Endothelial cell of umbilical vein (primary cell): Measurements from ENCODE around the gene EBF4. TPM values are rescaled to one million over a fixed set of nuclear protein-coding genes. Genes with fewer than 3 reads are reported as not detected.

Source experiments
- BruUV-seq: library from RNA; stranded (reverse); fragments of 400-500 nt; replicated peaks from 2 replicates; lab custom pipeline; 2021; lab: Mats Ljungman, UMichigan
- CTCF ChIA-PET: fragments of 300-600, 350-600 bp; sonication (Branson Sonifier 250); formaldehyde crosslinking; loops from one replicate; lab custom pipeline; 2021; ENCODE audit warnings: antibody characterized with exemption, inconsistent platforms; lab: Charles Lee
- POLR2A ChIA-PET: fragments of 300-600, 350-600 bp; sonication (Branson Sonifier 250); formaldehyde crosslinking; loops from one replicate; lab custom pipeline; 2021; ENCODE audit warnings: antibody characterized with exemption, inconsistent platforms; lab: Charles Lee
- DNase-seq: peaks from one replicate; pipeline ENCODE4 v3.0.0-alpha.2; 2011; ENCODE audit warnings: low read depth, low spot score
- FAIRE-seq: peaks from 2 replicates; lab custom pipeline; 2011; peaks lifted over from hg19 to GRCh38; lab: Jason Lieb, UNC
- H2AFZ ChIP-seq: 2 replicates; pipeline ENCODE4 v1.6.0; 2012; ENCODE audit warnings: low read depth, low read length, control low read depth, inconsistent platforms
- H3K27ac ChIP-seq: 2 replicates; pipeline ENCODE4 v1.5.1; 2011; ENCODE audit warnings: low read depth, mild to moderate bottlenecking, control low read depth, low read length, moderate library complexity; ENCODE audit not compliant: insufficient read depth
- H3K27me3 ChIP-seq, 2 experiments: 2 replicates each; pipeline versions ENCODE4 v1.6.0 to v1.6.1; 2011; ENCODE audit warnings: low read length in 2 of 2, mixed read lengths in 1 of 2; ENCODE audit not compliant: control insufficient read depth in 2 of 2, insufficient read depth in 2 of 2
- H3K36me3 ChIP-seq, 2 experiments: 2 replicates in 1 of 2; 3 replicates in 1 of 2; pipeline ENCODE4 v1.5.1; 2011; ENCODE audit warnings: low read length in 2 of 2, mild to moderate bottlenecking in 1 of 2, moderate library complexity in 1 of 2; ENCODE audit not compliant: control insufficient read depth in 2 of 2, insufficient read depth in 2 of 2; ENCODE audit errors: extremely low read depth in 1 of 2
- H3K4me1 ChIP-seq: 3 replicates; pipeline ENCODE4 v1.5.1; 2011; ENCODE audit warnings: mild to moderate bottlenecking, low read length; ENCODE audit not compliant: control insufficient read depth, insufficient read depth; ENCODE audit errors: extremely low read depth
- H3K4me2 ChIP-seq: 2 replicates; pipeline ENCODE4 v1.6.1; 2011; ENCODE audit warnings: low read length, control low read depth, mixed read lengths; ENCODE audit not compliant: insufficient read depth
- H3K4me3 ChIP-seq, 3 experiments: fragments of 200-600 bp in 1 of 3; sonication (generic), shearing (Covaris generic) in 1 of 3; replicated peaks in 1 of 3; 2 replicates each; pipeline ENCODE4 v1.5.1; 2011 to 2016; ENCODE audit warnings: control low read depth in 3 of 3, low read length in 3 of 3, mild to moderate bottlenecking in 2 of 3, inconsistent platforms in 1 of 3, low read depth in 1 of 3, moderate library complexity in 1 of 3; ENCODE audit not compliant: insufficient read depth in 1 of 3
- H3K79me2 ChIP-seq: 2 replicates; pipeline ENCODE4 v1.6.0; 2012; ENCODE audit warnings: low read length, inconsistent platforms; ENCODE audit not compliant: control insufficient read depth, insufficient read depth
- H3K9ac ChIP-seq: replicated peaks from 2 replicates; pipeline ENCODE3; 2011; ENCODE audit warnings: low read length, control low read depth; ENCODE audit not compliant: insufficient read depth; ENCODE audit errors: extremely low read depth
- H3K9me1 ChIP-seq: replicated peaks from 3 replicates; pipeline ENCODE4 v1.6.0; 2011; ENCODE audit warnings: mild to moderate bottlenecking, low read length; ENCODE audit not compliant: control insufficient read depth, insufficient read depth; ENCODE audit errors: extremely low read depth
- H3K9me3 ChIP-seq: replicated peaks from 2 replicates; pipeline ENCODE4 v1.5.1; 2012; ENCODE audit warnings: low read length, inconsistent platforms; ENCODE audit not compliant: control insufficient read depth, insufficient read depth
- H4K20me1 ChIP-seq: replicated peaks from 2 replicates; pipeline ENCODE3; 2011; ENCODE audit warnings: mild to moderate bottlenecking, low read length; ENCODE audit not compliant: control insufficient read depth, insufficient read depth; ENCODE audit errors: extremely low read depth
- EZH2 ChIP-seq: IDR thresholded peaks from 2 replicates; pipeline ENCODE4 v1.6.1; 2012; ENCODE audit warnings: borderline replicate concordance, low read depth, mild to moderate bottlenecking, moderate library complexity, low read length, inconsistent platforms; ENCODE audit not compliant: severe bottlenecking
- FOS ChIP-seq: IDR thresholded peaks from 2 replicates; pipeline ENCODE4 v1.6.1; 2011; ENCODE audit warnings: mild to moderate bottlenecking, low read length, moderate library complexity, borderline replicate concordance; ENCODE audit not compliant: insufficient read depth
- GATA2 ChIP-seq: IDR thresholded peaks from 2 replicates; pipeline ENCODE4 v1.7.0; 2011; ENCODE audit warnings: low read depth, mild to moderate bottlenecking, moderate library complexity, mixed read lengths, low read length; ENCODE audit not compliant: insufficient read length, insufficient read depth
- JUN ChIP-seq: IDR thresholded peaks from 2 replicates; pipeline ENCODE4 v1.6.1; 2011; ENCODE audit warnings: borderline replicate concordance, low read depth; ENCODE audit not compliant: insufficient read length, insufficient read depth
- MYC ChIP-seq: IDR thresholded peaks from one replicate; pipeline ENCODE4 v1.6.1; 2011; ENCODE audit warnings: mild to moderate bottlenecking, low read depth, low read length
- POLR2A ChIP-seq: IDR thresholded peaks from 2 replicates; pipeline ENCODE4 v1.6.1; 2012; ENCODE audit warnings: low read depth, mild to moderate bottlenecking, control low read depth, low read length
- dilution Hi-C: fragments of 300-500 bp; cut with MboI; formaldehyde crosslinking; loops from one replicate; pipeline ENCODE4 v1.15.0; 2019; ENCODE audit warnings: low sequenced_read_pairs; ENCODE audit not compliant: extremely low pct_ligation_motif_present
- intact Hi-C: fragments of 100-400 bp; cut with micrococcal nuclease; formaldehyde crosslinking; loops from one replicate; pipeline ENCODE4 v1.10.0; 2022
- polyA plus RNA-seq, 4 experiments: library from polyadenylated mRNA; depleted of rRNA in 3 of 4; stranded (reverse) in 3 of 4; unstranded in 1 of 4; fragments of >200 nt; gene quantifications; 2 replicates each; pipeline versions ENCODE4 v1.2.1 to v1.2.3, GENCODE V29; 2011 to 2012; ENCODE audit warnings: missing spikeins in 1 of 4
- total RNA-seq: library from RNA; stranded (reverse); gene quantifications from 2 replicates; pipeline ENCODE4 v1.2.3, GENCODE V29; 2021
- TF ChIP-seq, protein P1 (sequence below): IDR thresholded peaks from 2 replicates; pipeline ENCODE4 v1.6.1; 2011; ENCODE audit not compliant: insufficient read depth, insufficient read length
- TF ChIP-seq, protein P2 (sequence below), 2 donors: IDR thresholded peaks; 1 replicate in 1 of 2; 2 replicates in 1 of 2; pipeline ENCODE4 v1.5.1; 2011; ENCODE audit warnings: low read length in 2 of 2, mild to moderate bottlenecking in 2 of 2, moderate library complexity in 2 of 2, control low read depth in 1 of 2, inconsistent platforms in 1 of 2, low read depth in 1 of 2; ENCODE audit not compliant: insufficient read depth in 1 of 2; ENCODE audit errors: extremely low read depth in 1 of 2

EBF4 gene
- total and polyA plus RNA-seq, 2 donors (not counting 3 experiments of a cell fraction or from before 2014, with no cell fraction given): 2.7 to 3.4 TPM

DNA sequence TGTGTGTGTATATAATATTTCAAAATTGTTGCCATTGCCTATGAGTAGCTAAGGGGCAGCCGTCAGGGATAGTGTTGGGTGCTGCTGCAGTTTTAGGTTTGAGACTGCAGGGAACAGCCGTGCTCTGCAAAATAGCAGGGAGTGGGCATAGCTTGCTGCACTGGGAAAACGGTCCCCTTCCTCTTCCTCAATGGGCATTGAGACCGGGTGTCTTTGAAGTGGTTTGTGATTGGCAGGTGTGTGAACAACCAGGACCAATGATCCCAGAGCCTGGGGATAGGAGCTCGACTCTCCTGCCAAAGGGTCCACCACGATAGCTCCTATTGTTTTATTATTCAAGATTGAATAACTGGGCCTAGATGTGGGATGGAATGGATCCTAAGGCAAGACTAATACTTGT, 5.1 kb upstream of the EBF4 start:
- H3K27me3 ChIP-seq: peaks cover 14 to 32% of the 10 kb centered on the region in 2 experiments
- H3K9ac ChIP-seq: no peak overlapping the region
- H3K27ac ChIP-seq: no peak overlapping the region
- ChIA-PET POLR2A (interaction anchor here (0.6 kb wide), 1 partner anchor 63 kb away, joined by 3 read pairs; no protein-coding TSS in a partner anchor), CTCF (interaction anchor here (0.8 to 3.2 kb wide), 4 partner anchors 13 to 56 kb away, joined by 3 to 15 read pairs (median 3); no protein-coding TSS in a partner anchor)
- dilution Hi-C loops (no loop called here), intact Hi-C loops (no loop called here)
- no peak overlapping the region for H3K4me2 ChIP-seq
- H3K9me3 ChIP-seq: no peaks in the 10 kb centered on the region
- no peaks in the 10 kb centered on the region for H3K79me2 ChIP-seq
- FAIRE-seq (no peak), DNase-seq (no peak)
- BruUV-seq: no TSS peak
- no peaks in the 10 kb centered on the region for H3K36me3 ChIP-seq
- H3K9me1 ChIP-seq: no peaks in the 10 kb centered on the region
- no peak overlapping the region for H3K4me3 ChIP-seq
- TF ChIP-seq MYC: no peak
- no peak for TF ChIP-seq EZH2
- TF ChIP-seq, protein P1, sequence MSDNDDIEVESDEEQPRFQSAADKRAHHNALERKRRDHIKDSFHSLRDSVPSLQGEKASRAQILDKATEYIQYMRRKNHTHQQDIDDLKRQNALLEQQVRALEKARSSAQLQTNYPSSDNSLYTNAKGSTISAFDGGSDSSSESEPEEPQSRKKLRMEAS: no peak
- TF ChIP-seq, protein P2, sequence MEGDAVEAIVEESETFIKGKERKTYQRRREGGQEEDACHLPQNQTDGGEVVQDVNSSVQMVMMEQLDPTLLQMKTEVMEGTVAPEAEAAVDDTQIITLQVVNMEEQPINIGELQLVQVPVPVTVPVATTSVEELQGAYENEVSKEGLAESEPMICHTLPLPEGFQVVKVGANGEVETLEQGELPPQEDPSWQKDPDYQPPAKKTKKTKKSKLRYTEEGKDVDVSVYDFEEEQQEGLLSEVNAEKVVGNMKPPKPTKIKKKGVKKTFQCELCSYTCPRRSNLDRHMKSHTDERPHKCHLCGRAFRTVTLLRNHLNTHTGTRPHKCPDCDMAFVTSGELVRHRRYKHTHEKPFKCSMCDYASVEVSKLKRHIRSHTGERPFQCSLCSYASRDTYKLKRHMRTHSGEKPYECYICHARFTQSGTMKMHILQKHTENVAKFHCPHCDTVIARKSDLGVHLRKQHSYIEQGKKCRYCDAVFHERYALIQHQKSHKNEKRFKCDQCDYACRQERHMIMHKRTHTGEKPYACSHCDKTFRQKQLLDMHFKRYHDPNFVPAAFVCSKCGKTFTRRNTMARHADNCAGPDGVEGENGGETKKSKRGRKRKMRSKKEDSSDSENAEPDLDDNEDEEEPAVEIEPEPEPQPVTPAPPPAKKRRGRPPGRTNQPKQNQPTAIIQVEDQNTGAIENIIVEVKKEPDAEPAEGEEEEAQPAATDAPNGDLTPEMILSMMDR (IDR thresholded peaks at IDR 0.05; ENCODE audit: extremely low read depth in 1 of 2, insufficient read depth in 1 of 2, low read depth in 1 of 2, low read length in 2 of 2): no peak
- TF ChIP-seq FOS: no peak
- no peak for TF ChIP-seq GATA2
- no peak for TF ChIP-seq JUN
- no peak for TF ChIP-seq POLR2A
- H2AFZ ChIP-seq: peak overlapping the region; percentile 42
- peaks cover 4% of the 10 kb centered on the region for H3K4me1 ChIP-seq
- H4K20me1 ChIP-seq: no peaks in the 10 kb centered on the region
